ENCODE results near the gene ACTN4. TPM values are rescaled to one million over a fixed set of nuclear protein-coding genes. Genes with fewer than 3 reads are reported as not detected.
A peak's percentile ranks its signal among the peaks of the same experiment; 100 is the strongest.
"Not testable (repeated sequence)": the region's sequence is repeated elsewhere in the genome, so short reads cannot be mapped to it uniquely, and the experiment has no call there.

The ACTN4 gene
- polyA plus RNA-seq (ENCODE audit: insufficient read length): 654 TPM
- long read RNA-seq, donor 1, full-length matches to known transcripts: 50 of 143 reads
- long read RNA-seq, donor 1, partial matches to known transcripts: 93 of 143 reads
- long read RNA-seq, donor 1, other reads (novel, unspliced or antisense): 0 of 143 reads
- long read RNA-seq, donor 2, full-length matches to known transcripts: 25 of 85 reads
- long read RNA-seq, donor 2, partial matches to known transcripts: 60 of 85 reads
- long read RNA-seq, donor 2, other reads (novel, unspliced or antisense): 0 of 85 reads
- long read RNA-seq, donor 3, full-length matches to known transcripts: 23 of 379 reads
- long read RNA-seq, donor 3, partial matches to known transcripts: 356 of 379 reads
- long read RNA-seq, donor 3, other reads (novel, unspliced or antisense): 0 of 379 reads
- long read RNA-seq, donor 4, partial matches to known transcripts: 0 of 1 reads
- long read RNA-seq, donor 4, other reads (novel, unspliced or antisense): 0 of 1 reads
- long read RNA-seq, donor 5, full-length matches to known transcripts: 36 of 127 reads
- long read RNA-seq, donor 5, partial matches to known transcripts: 91 of 127 reads
- long read RNA-seq, donor 5, other reads (novel, unspliced or antisense): 0 of 127 reads
- long read RNA-seq, donor 6, full-length matches to known transcripts: 35 of 132 reads
- long read RNA-seq, donor 6, partial matches to known transcripts: 90 of 132 reads
- long read RNA-seq, donor 6, other reads (novel, unspliced or antisense): 7 of 132 reads
- long read RNA-seq, donor 7, full-length matches to known transcripts: 55 of 159 reads
- long read RNA-seq, donor 7, partial matches to known transcripts: 90 of 159 reads
- long read RNA-seq, donor 7, other reads (novel, unspliced or antisense): 14 of 159 reads
- long read RNA-seq, donor 8, full-length matches to known transcripts: 13 of 48 reads
- long read RNA-seq, donor 8, partial matches to known transcripts: 35 of 48 reads
- long read RNA-seq, donor 8, other reads (novel, unspliced or antisense): 0 of 48 reads

GRCh38 chr19:38647368-38647965 lies at the start of gene ACTN4:
ACTN4 (plus strand) TSS chr19:38647649; CDS start chr19:38647746, 97 bp downstream.
- DNase-seq: peak; percentile 97

DNA sequence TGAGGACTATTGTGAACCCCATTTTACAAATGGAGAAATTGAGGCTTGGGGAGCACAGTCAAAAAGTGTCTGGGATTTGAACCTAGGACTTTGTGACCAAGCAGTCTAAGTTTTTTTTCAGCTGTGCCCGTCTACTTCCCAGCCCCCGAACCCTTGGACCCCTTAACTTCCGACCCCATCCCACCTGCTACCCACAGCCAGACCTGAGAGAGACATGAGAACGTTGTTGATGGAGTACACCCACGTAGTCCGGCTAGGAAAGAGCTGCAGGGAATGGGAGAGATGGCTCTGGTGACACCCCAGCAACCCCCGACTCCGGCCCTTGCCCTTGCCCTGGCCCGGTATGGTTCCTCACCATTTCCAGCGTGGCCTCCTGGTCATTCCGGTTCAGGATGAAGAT lies 47.7 kb upstream of the ACTN4 start:
- no peak for DNase-seq

- DNase-seq: not testable (repeated sequence)
Observed at GRCh38 chr19:38602856-38603255, 44.6 kb upstream of the ACTN4 start.

DNA sequence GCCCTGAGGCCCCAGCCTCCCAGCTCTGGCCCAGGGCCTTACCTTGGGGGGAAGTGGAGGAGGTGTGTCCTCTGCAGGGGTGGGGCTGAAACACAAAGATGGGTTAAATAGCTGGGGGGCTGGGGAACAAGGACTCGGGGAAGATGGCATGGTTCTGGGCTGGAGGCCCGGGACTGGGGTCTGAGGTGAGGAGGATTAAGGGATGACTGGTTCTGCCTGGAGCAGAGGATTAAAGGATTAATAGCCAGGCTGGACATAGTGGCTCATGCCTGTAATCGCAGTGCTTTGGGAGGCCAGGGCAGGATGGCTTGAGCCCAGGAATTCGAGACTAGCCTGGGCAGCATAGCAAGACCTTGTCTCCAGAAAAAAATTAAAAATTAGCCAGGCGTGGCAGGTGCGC lies 41.3 kb upstream of the ACTN4 start:
- DNase-seq: no peak

- no peak for DNase-seq
Observed at GRCh38 chr19:38614289-38614688, 33.2 kb upstream of the ACTN4 start.

DNA sequence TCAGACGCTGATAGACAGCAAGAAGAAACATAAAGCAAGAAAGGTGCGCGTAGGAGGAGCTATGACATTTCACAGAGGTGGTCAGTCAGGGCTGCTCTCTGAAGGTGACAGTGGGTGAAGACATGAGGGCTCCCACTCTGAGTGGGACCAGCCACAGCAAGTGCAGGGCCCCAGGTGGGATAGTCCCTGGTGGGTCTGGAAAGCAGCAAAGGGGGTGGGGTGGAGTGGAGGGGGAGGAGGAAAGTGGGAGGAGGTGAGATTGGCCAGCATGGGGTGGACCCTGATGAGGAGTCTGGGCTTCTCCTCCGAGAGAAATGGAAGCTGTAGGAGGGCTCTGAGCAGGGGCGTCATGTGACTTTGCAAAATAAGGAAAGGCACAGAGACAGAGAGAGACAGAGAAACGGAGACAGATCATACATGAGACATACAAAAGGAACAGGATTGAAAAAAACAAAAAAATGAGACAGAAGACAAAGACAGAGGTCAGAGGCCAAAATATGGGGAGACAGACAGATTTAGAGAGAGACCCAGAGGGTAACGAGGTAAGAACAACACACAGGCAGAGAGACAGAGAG lies 32.4 kb upstream of the ACTN4 start:
- no peak for DNase-seq

GRCh38 chr19:38616265-38616664 lies 31.2 kb upstream of the ACTN4 start:
- DNase-seq: no peak

DNA sequence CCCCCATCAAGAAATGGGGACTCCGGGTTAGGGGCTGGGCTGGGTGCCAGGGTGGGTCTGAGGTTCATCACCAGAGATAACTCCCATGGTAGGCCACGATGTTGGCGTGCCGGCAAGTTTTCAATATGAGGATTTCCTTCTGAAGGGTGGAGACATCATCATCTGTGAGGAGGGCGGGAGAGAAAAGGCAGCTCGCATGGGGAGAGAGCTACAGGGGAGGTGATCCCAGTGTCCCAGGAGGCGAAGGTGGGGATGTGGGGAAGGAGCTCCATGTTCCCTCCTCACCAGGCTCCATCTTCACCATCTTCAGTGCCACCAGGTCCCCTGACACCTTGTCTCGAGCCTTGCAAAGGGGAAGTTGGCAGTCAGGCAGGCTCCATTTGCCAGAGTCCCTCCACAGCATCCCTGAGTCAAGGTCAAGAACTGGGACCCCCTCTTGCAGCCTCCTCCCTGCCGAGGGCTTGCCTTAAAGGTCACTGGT lies 30.1 kb upstream of the ACTN4 start:
- DNase-seq: no peak

- no peak for DNase-seq
Observed at GRCh38 chr19:38617764-38618589, 29.5 kb upstream of the ACTN4 start, which contains the start of gene MAP4K1. MAP4K1 (minus strand) TSS chr19:38617953; CDS start chr19:38617895, 58 bp downstream.

DNA sequence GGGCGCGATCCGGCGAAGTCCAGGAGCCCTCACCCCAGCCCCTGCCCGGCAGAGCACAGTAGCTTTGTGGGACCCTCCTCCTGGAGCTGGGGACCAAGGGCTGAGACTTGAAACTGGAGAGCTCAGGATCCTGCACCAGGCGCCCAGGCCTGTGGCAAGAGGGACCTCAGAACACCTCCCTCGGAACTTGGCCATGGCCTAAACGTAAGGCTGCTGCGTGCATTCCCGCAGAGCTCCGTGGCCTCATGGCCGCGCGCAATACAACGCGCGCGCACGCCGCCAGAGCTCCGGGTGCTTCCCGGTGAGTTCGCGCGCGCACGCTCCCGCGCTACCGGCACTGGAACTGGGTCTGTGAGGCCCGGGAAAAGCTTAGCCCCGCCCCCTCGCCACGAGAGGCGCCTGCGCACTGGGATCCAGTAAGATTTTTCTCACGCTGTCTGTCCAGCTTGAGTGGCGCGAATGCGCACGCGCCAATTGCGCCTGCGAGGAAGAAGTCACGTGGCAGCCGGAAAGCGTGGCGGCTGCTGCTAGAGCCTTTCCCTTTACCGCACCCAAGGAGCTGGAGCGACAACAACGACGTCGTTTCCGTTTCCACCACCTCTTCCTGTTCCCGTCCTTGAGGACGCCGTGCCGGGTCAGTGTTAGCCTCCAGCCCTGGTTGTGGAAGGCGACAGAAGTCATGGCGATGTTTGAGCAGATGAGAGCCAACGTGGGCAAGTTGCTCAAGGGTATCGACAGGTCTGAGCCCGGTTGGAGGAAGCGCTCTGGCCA lies 28.7 kb upstream of the ACTN4 start, which contains the start of gene EIF3K:
Gene EIF3K (plus strand): TSS at position 599 of the 771 bp plus-strand sequence. CDS start 81 bp downstream, at position 680.
- peak; percentile 99 for DNase-seq

- DNase-seq: no peak
Observed at GRCh38 chr19:38619361-38620174, 27.9 kb upstream of the ACTN4 start.

DNA sequence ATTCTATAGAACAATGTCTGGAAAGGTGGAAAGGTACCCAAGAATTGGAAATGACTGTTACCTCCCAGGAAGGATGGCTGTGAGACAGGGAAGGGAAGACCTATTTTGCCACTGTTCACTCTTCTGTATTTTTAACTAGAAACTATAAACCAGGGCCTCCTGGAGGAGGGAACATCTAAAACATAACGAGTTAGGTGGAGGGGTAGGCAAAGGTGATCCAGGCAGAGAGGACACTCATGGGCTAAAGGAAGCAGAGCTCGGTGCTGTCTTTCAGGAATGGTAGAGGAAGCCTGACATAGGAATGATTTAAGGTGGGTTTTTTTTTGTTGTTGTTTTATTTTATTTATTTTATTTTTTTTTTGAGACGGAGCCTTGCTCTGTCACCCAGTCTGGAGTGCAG lies 22.6 kb upstream of the ACTN4 start:
- no peak for DNase-seq

DNA sequence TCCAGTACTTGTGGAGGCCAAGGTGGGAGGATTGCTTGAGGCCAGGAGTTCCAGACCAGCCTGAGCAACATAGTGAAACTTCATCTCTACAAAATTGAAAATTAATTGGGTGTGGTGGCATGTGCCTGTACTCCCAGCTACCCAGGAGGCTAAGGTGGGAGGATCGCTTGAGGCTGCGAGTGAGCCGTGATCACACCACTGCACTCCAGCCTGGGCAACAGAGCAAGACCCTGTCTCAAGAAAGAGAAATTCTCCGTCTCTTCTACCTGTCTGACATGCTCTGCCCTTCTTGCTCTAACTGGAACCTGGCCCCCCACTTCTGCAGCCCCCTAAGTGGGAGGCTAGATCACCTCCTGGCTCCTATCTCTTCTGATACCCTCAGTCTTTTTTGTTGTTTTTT lies 21.0 kb upstream of the ACTN4 start:
- DNase-seq: no peak

GRCh38 chr19:38629568-38629967 lies 17.9 kb upstream of the ACTN4 start:
- no peak for DNase-seq

DNA sequence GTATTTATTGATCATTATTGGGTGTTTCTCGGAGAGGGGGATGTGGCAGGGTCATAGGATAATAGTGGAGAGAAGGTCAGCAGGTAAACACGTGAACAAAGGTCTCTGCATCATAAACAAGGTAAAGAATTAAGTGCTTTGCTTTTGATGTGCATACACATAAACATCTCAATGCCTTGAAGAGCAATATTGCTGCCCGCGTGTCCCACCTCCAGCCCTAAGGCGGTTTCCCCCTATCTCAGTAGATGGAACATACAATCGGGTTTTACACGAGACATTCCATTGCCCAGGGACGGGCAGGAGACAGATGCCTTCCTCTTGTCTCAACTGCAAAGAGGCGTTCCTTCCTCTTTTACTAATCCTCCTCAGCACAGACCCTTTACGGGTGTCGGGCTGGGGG lies 16.1 kb upstream of the ACTN4 start:
- DNase-seq: not testable (repeated sequence)

DNA sequence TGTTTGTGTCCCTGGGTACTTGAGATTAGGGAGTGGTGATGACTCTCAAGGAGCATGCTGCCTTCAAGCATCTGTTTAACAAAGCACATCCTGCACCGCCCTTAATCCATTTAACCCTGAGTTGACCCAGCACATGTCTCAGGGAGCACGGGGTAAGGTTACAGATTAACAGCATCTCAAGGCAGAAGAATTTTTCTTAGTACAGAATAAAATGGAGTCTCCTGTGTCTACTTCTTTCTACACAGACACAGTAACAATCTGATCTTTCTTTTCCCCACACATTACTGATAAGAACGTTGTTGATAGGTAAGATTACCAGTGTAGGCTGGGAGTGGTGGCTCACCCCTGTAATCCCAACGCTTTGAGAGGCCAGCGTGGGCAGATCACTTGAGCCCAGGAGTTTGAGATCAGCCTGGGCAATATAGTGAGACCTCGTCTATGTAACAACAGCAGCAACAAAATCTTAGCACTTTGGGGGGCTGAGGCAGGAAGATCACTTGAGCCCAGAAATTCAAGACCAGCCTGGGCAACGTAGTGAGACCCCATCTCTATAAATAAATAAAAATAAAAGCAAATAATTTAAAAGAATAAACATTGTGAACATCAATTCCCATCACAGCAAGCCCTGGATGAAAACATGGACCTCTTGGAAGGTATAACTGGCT lies 15.5 kb upstream of the ACTN4 start:
- not testable (repeated sequence) for DNase-seq

DNA sequence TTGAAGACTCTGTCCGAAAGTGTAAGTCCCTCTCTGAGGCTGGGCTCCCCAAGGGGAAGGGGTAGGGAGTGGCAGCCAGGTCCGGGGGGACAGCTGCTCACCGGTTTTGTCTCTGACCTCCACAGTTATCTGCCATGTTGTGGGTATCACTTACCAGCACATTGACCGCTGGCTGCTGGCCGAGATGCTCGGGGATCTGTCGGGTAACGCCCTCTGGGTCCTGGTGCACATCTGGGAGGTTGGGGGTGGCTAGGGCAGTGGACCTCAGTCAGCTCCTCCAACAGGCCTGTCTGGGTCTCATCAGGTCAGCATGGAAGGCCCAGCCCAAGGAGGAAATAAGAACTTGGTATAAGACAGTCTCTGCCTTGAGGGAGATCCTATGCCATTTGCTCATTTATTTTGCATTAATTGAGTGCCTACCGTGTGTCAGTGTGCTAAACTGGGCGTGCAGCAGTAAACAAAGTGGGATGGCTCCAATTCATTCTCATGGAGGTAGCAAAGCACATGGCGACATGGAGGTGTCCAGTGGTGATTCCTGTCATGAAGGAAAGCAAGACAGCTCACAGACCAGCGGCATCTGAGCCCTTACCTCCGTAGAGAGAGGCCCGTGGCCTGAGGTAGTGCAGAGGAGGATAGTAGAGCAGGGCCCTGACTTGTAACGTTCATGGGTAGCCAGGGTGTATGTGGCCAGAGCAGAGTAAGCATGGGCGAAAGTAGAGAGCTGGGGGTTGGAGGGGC lies 14.8 kb upstream of the ACTN4 start:
- DNase-seq: no peak
